Mucosa of stomach (tissue), 1 donor: ENCODE measurements around the gene TAB2.

Source experiments
- H3K27me3 ChIP-seq: one replicate; pipeline ENCODE4 v1.7.0; 2013; ENCODE audit warnings: mild to moderate bottlenecking, low read length; ENCODE audit not compliant: control insufficient read depth, insufficient read depth
- H3K36me3 ChIP-seq: one replicate; pipeline ENCODE4 v1.7.0; 2013; ENCODE audit warnings: low read length; ENCODE audit not compliant: control insufficient read depth, insufficient read depth
- H3K4me1 ChIP-seq: one replicate; pipeline ENCODE4 v1.7.0; 2013; ENCODE audit warnings: mild to moderate bottlenecking, low read length; ENCODE audit not compliant: control insufficient read depth, insufficient read depth
- H3K4me3 ChIP-seq: one replicate; pipeline ENCODE4 v1.7.0; 2013; ENCODE audit warnings: low read length
- H3K9ac ChIP-seq: one replicate; pipeline ENCODE4 v1.7.0; 2013; ENCODE audit warnings: mild to moderate bottlenecking, low read length, moderate library complexity
- H3K9me3 ChIP-seq: one replicate; pipeline ENCODE4 v1.7.0; 2013; ENCODE audit warnings: mild to moderate bottlenecking, low read length, moderate library complexity; ENCODE audit not compliant: control insufficient read depth
- donor health status: Pancreatic carcinoma.

TAB2 gene

DNA sequence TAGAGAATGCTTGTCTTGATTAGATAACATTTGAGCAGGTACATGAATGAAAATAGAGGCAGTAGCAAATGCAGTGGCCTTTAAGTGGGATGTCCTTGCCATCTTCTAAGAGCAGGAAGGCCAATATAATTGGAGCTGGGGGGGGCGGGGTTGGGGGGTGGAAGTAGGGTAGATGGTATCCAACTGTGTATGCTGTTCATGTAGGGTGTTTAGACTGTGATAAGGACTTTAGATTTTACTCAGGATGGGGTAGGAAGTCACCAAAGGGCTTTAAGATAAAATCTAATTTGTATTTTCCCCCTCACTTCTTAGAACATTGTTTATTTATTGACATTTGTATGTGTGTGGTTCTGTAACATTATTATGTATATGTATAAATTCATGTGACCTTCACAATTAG is 12.0 kb downstream of the TAB2 start:
- Histone ChIP-seq H3K9me3 (no peaks in the 10 kb centered on the region), H3K9ac (no peak overlapping the region), H3K4me3 (no peak overlapping the region), H3K27me3 (no peaks in the 10 kb centered on the region), H3K36me3 (no peaks in the 10 kb centered on the region), H3K4me1 (peaks cover 24% of the 10 kb centered on the region)

DNA sequence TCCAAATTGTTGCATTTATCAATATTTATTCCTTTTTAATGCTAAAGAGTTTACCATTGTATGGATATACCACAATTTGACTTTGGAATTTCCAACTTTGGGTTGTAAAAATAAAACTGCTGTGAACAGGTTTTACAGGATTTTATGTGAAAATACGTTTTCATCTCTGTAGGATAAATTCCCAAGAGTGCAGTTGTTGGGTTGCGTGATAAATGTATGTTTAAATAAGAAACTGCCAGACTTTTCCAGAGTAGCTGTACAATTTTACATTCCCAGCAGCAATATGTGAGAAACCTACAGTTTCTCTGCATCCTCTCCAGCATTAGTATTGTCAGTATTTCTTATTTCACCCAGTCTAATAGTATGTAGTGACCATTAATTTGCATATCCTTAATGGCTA is 12.6 kb downstream of the TAB2 start:
- H3K4me3 ChIP-seq = no peak overlapping the region
- peaks cover 28% of the 10 kb centered on the region for H3K4me1 ChIP-seq
- H3K36me3 ChIP-seq = no peaks in the 10 kb centered on the region
- no peaks in the 10 kb centered on the region for H3K27me3 ChIP-seq
- no peaks in the 10 kb centered on the region for H3K9me3 ChIP-seq
- no peak overlapping the region for H3K9ac ChIP-seq

DNA sequence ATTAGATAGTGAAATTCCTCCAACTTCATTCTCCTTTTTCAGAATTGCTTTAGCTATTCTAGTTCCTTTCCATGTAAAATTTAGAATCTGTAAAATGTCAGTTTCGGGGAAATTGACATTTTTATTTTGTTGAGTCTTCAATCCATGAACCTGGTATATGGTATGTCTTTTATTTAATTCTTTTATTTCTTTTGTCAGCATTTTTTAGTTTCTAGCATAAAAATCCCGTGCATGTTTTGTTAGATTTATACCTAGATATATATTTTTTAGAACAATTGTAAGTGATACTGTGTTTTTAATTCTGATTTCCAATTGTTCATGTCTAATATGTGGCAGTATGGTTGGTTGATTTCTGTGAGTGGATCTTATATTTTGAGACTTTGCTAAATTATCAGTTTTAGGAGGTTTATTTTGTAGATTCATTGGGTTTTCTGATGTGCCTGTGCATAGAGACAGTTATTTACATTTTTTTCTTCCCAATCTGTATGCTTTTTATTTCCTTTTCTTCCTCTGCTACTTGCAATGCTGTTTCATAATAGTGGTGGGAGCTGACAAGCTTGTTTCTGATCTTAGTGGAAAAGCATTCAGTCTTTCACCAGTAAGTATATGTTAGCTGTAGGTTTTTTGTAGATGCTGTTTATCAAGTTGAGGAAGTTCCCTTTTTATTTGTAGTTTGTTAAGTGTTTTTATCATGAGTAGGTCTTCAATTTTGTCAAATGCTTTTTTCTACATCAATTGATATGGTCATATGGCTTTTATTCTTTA is 13.7 kb downstream of the TAB2 start:
- Histone ChIP-seq H3K27me3 (no peaks in the 10 kb centered on the region), H3K9ac (no peak overlapping the region), H3K9me3 (no peaks in the 10 kb centered on the region), H3K36me3 (no peaks in the 10 kb centered on the region), H3K4me3 (no peak overlapping the region), H3K4me1 (peaks cover 28% of the 10 kb centered on the region)

DNA sequence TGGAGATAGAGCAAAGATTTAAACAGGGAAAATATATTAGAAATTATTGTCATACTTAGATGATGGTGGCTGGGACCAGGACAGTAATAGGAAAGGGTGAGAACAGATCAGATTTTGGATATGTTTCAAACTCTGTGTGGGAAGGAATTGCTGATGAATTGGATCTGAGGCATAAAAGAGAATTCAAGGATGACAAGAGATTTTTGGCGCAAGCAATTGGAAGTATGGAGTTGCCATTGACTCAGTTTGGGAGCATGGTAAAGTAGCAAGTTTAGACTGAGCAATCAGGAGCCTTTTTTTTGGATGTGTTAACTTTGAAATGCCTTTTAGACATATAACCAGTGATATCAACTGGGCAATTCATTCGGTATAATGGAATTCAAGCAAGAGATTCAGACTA is 14.4 kb downstream of the TAB2 start:
- no peaks in the 10 kb centered on the region for H3K27me3 ChIP-seq
- no peaks in the 10 kb centered on the region for H3K9me3 ChIP-seq
- peaks cover 34% of the 10 kb centered on the region for H3K4me1 ChIP-seq
- H3K4me3 ChIP-seq = no peak overlapping the region
- no peaks in the 10 kb centered on the region for H3K36me3 ChIP-seq
- H3K9ac ChIP-seq = no peak overlapping the region

DNA sequence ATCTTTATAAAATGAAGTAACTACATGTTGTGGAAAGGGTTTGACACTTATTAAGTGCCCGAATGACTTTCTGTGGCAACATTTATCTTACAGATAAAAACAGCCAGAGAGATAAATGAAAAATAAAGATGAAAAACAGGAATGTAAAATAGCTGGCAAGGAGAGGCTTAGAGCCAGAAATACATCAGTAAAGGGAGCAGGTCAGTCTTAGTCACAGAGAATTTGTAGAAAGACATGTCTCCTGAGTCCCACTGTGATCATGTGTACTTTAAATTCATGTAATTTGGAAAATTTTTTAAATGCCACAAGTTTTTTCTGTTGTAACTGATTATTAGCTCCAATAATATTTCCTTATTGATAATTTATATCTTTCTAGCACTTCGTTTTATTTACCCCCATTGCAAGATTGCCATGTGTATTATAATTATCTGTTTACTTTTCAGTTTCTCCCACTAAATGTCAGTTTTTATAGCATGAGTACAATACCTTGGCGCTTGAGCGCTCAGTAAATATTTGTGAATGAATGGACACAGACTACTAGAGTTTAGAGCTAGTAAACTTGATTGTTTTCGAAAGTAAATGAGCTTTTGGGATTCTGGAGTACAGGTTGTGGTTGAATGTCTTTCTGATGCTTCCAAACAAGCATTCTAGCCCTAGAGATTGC is 15.2 kb downstream of the TAB2 start:
- Histone ChIP-seq H3K4me1 (peaks cover 43% of the 10 kb centered on the region), H3K9me3 (no peaks in the 10 kb centered on the region), H3K4me3 (no peak overlapping the region), H3K36me3 (no peaks in the 10 kb centered on the region), H3K9ac (no peak overlapping the region), H3K27me3 (no peaks in the 10 kb centered on the region)

DNA sequence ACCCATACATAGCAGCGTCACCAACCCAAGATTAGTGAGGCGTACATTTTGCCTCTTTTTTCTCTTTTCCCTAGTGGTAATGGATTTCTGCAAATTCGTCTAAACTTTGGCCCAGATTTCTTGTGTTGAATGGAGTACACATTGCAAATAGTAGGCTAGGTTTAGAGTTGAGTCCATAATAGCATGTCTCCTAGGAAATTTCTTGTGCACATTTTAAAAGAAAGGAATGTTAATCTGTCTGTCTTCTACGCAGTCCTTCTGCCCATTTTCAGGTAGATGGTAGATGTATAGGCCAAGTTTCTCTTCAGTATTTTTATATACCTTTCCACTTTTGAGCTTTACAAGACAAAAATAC is 15.7 kb downstream of the TAB2 start:
- Histone ChIP-seq H3K4me1 (peaks cover 48% of the 10 kb centered on the region), H3K36me3 (no peaks in the 10 kb centered on the region), H3K4me3 (no peak overlapping the region)

DNA sequence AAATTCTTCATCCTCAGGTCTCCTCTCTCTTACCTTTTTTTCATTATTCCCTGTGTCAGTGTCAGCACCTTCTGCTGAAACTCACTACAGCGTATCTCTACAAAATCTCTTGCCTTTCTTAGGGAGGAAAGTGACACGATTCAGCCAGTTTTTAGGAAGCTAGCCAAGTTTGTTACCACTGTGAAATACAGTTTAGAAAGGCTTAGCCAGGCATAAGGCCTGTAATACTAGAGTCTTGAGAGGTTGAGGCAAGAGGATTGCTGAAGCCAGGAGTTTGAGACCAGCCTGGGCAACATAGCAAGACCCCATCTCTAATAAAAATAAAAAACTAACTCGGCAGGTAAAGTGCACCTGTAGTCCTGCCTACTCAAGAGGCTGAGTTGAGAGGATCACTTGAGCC is 16.7 kb downstream of the TAB2 start:
- Histone ChIP-seq H3K4me3 (no peak overlapping the region), H3K9ac (no peak overlapping the region), H3K4me1 (peaks cover 50% of the 10 kb centered on the region), H3K36me3 (no peaks in the 10 kb centered on the region), H3K9me3 (no peaks in the 10 kb centered on the region), H3K27me3 (no peaks in the 10 kb centered on the region)

More for the DNA sequence above, 15.7 kb downstream of the TAB2 start:
- H3K9ac ChIP-seq = no peak overlapping the region
- no peaks in the 10 kb centered on the region for H3K27me3 ChIP-seq
- H3K9me3 ChIP-seq = no peaks in the 10 kb centered on the region

DNA sequence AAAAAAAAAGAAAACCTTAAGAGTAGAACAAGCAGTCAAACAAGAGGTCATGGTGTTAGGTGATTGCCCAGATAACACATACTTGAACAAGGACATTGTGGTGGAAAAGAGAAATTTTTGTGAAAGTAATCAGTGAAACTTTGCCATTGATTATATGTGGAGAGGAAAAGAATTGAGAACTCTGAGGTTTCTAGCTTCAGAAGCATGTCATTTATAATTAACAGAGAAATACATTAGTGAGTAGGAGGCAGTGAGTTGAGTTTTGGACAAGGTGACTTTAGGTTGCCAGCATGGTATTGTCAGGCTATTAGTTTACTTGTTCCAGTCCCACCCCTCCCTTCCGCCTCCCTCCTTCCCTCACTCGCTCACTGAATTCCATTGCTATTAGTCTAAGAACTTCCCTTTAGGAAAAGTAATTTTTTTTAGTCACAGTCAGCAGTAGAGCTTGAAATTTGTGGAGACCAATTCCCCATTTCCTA is 17.2 kb downstream of the TAB2 start:
- Histone ChIP-seq H3K27me3 (no peaks in the 10 kb centered on the region), H3K9me3 (no peaks in the 10 kb centered on the region), H3K36me3 (no peaks in the 10 kb centered on the region), H3K4me3 (no peak overlapping the region), H3K9ac (no peak overlapping the region), H3K4me1 (peaks cover 50% of the 10 kb centered on the region)

DNA sequence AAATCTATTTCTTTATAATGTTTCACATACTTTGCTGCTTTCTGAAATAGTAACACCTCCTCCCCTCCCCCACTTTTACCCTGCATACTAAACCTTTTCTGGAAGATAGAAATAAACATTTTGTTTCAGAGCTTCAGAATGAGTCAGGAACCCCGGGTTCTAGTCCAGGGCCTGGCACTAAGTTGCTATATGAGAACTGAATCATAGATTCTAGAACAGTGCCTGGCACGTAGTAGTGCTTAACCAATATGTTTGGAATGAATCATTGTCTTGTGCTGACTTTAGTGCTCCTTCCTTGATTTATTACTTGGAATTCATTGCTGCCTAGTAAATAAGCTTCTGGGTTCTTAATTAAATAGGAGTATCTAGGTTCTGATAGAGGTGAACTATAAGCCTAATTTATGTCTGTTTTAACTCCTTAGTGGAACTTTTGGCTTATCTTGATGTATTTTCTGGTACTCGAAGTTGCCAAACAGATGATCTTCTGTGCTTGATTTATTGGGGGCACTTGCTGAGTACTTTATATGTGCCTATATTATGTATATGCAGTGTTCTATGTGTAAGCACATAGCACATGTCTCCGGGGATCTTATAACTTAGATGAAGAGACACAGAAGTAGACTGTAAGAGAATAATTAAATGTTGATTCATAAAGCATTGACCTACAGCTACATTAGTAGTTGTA is 18.6 kb downstream of the TAB2 start:
- H3K36me3 ChIP-seq = no peaks in the 10 kb centered on the region
- no peak overlapping the region for H3K4me3 ChIP-seq
- no peaks in the 10 kb centered on the region for H3K27me3 ChIP-seq
- no peak overlapping the region for H3K9ac ChIP-seq
- H3K9me3 ChIP-seq = no peaks in the 10 kb centered on the region
- peaks cover 50% of the 10 kb centered on the region for H3K4me1 ChIP-seq

DNA sequence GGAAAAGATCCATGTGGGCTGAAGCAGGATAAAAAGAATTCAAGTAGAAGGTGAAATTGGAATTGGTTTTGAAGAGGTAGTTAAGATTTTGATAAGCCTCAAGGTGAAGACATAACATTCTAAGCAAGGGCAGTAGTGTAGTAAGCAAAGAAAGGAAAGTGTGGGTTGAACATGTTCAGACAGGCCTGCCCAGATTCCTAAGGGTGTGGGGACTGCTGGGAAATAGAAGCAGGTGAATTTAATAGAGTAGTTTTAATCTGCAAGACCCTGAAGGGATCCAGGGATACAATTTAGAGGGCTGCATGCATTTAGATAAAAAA is 19.1 kb downstream of the TAB2 start:
- no peak overlapping the region for H3K4me3 ChIP-seq

DNA sequence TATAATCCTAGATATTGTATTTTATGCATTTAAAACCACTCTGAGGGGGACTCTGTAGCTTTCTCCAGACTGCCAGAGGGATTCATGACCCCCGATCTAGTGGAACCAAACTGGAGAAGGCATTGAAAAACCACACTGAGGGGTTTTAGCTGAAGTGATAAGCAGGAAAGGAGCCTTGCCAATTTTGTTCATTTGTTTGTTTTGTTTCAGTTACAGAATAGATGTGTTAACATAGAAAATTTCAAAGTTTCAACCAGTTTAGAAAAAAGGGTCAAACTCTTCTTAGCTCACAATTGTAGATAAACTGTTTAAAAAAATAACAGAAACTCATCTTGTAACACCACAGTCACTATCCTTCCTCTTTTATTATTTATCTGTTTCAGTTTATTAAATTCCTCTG is 19.8 kb downstream of the TAB2 start:
- Histone ChIP-seq H3K9ac (no peak overlapping the region), H3K4me3 (no peak overlapping the region), H3K27me3 (no peaks in the 10 kb centered on the region), H3K4me1 (peaks cover 46% of the 10 kb centered on the region), H3K9me3 (no peaks in the 10 kb centered on the region), H3K36me3 (no peaks in the 10 kb centered on the region)

More for the DNA sequence above, 19.1 kb downstream of the TAB2 start:
- Histone ChIP-seq H3K27me3 (no peaks in the 10 kb centered on the region), H3K9me3 (no peaks in the 10 kb centered on the region), H3K4me1 (peaks cover 50% of the 10 kb centered on the region), H3K9ac (no peak overlapping the region), H3K36me3 (no peaks in the 10 kb centered on the region)

DNA sequence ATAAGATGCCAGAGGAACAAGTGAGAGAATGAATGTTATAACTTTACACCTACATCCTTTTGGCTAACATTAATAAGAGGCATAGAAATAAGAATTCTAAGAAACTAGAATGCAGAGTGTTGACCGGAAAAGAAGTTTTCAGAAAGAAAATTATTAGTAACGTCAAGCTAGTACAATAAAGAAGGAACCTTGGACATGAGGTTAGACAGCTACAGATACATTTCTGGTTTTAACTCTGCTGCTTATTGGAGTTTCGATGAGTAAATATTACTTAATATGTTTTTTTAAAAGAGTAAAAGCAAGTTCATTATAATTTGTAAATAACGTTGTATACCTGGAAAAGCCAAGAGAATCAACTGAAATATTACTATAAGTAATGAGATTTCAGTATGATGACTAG is 22.7 kb downstream of the TAB2 start:
- H3K4me1 ChIP-seq = peaks cover 42% of the 10 kb centered on the region

More for the DNA sequence above, 22.7 kb downstream of the TAB2 start:
- H3K27me3 ChIP-seq = no peaks in the 10 kb centered on the region
- H3K36me3 ChIP-seq = no peaks in the 10 kb centered on the region
- no peaks in the 10 kb centered on the region for H3K9me3 ChIP-seq
- H3K9ac ChIP-seq = no peak overlapping the region
- H3K4me3 ChIP-seq = no peak overlapping the region
